NCI-H2227 treated with DMSO at 0.1 percent for 48 hours (cell line): ENCODE data around the gene HLA-DQA2.
"Not testable (repeated sequence)": the region's sequence is repeated elsewhere in the genome, so short reads cannot be mapped to it uniquely, and the experiment has no call there.

ENCODE experiments used
- DNase-seq: peaks from one replicate; lab custom pipeline; 2025; lab: John Stamatoyannopoulos, UW

HLA-DQA2 gene

GRCh38 chr6:32779036-32779435 lies 37.8 kb downstream of the HLA-DQA2 start:
- no peak for DNase-seq

- DNase-seq: not testable (repeated sequence)
Observed at GRCh38 chr6:32782923-32783322, 41.7 kb downstream of the HLA-DQA2 start.

GRCh38 chr6:32785781-32786533 lies 44.8 kb downstream of the HLA-DQA2 start:
- DNase-seq: peak; percentile 53

DNA sequence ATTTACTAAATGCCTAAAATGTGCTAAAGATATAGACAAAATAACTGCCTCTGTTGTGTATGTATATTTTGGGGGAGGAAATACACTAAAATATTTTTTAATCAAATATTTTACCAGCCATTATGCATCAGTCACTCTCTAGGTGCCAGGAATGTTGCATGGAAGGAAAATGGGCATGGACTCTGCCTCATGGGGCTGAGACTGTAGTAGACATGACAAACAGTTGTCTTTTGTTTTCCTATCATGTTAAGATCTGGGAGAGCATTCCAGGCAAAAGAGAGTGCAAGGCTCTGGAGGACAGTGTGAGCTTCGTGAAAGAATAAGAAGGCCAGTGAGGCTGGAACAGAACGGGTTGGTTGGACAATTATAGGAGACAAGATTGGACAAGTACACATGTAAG lies 49.1 kb downstream of the HLA-DQA2 start:
- no peak for DNase-seq

DNA sequence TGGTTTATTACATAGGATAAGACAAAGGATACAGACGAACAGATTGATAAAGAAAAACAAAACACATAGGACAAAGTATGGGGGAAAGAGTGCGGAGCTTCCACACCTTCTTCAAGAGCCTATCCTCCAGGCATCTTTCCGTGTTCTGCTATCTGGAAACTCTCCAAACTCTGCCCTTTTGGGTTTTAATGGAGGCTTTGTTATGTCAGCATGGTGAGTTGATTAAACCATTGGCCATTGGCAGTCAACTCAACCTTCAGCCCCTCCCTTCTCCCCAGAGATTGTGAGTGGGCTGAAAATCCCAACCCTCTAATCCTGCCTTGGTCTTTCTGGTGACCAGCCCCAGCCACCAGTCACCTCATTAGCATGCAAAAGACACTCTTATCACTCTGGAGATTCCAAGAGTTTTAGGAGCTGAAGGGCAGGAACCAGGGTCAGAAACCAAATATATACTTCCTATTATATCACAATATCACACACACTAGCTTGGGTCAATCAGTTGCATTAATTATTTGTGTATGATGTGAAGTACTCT lies 51.8 kb downstream of the HLA-DQA2 start:
- no peak for DNase-seq

- no peak for DNase-seq
Observed at GRCh38 chr6:32794510-32794909, 53.3 kb downstream of the HLA-DQA2 start.
